Ramos (cell line): ENCODE results near the gene TYMS.

Source experiments
- in situ Hi-C: fragments of 300-500 bp; cut with MboI; formaldehyde crosslinking; loops from one replicate; pipeline ENCODE4 v1.14.3; 2022; ENCODE audit warnings: low sequenced_read_pairs; ENCODE audit not compliant: unreplicated experiment

Gene TYMS

GRCh38 chr18:709771-710170 is 52.3 kb downstream of the TYMS start:
- in situ Hi-C loops, result no loop called here

- in situ Hi-C loops, result no loop called here
These were observed 53.2 kb downstream of the TYMS start for GRCh38 chr18:710418-711300.

- in situ Hi-C loops, result no loop called here
These were observed 53.8 kb downstream of the TYMS start for GRCh38 chr18:711310-711656.

GRCh38 chr18:711657-712400 is 54.4 kb downstream of the TYMS start:
- in situ Hi-C loops, result no loop called here

- in situ Hi-C loops, result no loop called here
These were observed 55.1 kb downstream of the TYMS start, which contains the start of gene ENOSF1 for GRCh38 chr18:712401-713134. Gene ENOSF1, minus strand, starts transcription at chr18:712630. Its CDS starts 43 bp downstream, at chr18:712587.

- in situ Hi-C loops, result no loop called here
These were observed 55.7 kb downstream of the TYMS start for GRCh38 chr18:713135-713490.

GRCh38 chr18:715626-716025 is 58.2 kb downstream of the TYMS start:
- in situ Hi-C loops, result no loop called here

- in situ Hi-C loops, result no loop called here
These were observed 59.5 kb downstream of the TYMS start for GRCh38 chr18:717003-717402.
